Activated T-cell treated with anti-CD3 and anti-CD28 coated beads for 48 hours (primary cell): ENCODE data around the gene DHFR2.
"Not testable (repeated sequence)": the region's sequence is repeated elsewhere in the genome, so short reads cannot be mapped to it uniquely, and the experiment has no call there.

Experiments used
- DNase-seq: peaks from one replicate; pipeline ENCODE4 v3.0.0-alpha.2; 2020; ENCODE audit warnings: low read depth

DHFR2 gene

GRCh38 chr3:94065122-94065521 is 2.4 kb upstream of the DHFR2 start:
- no peak for DNase-seq

- DNase-seq, result no peak
These were observed 1.6 kb upstream of the DHFR2 start for GRCh38 chr3:94064243-94064860.

GRCh38 chr3:94063496-94064119 is 892 bp upstream of the DHFR2 start:
- no peak for DNase-seq

- DNase-seq, result no peak
These were observed 1.4 kb downstream of the DHFR2 start for GRCh38 chr3:94061297-94061696.

GRCh38 chr3:94050546-94050945 is 12.2 kb downstream of the DHFR2 start:
- no peak for DNase-seq

GRCh38 chr3:94049267-94049666 is 13.4 kb downstream of the DHFR2 start:
- DNase-seq, result no peak

GRCh38 chr3:94046533-94046932 is 16.2 kb downstream of the DHFR2 start:
- no peak for DNase-seq

GRCh38 chr3:94044100-94044936 is 18.4 kb downstream of the DHFR2 start:
- not testable (repeated sequence) for DNase-seq

GRCh38 chr3:94043285-94043684 is 19.4 kb downstream of the DHFR2 start:
- DNase-seq, result no peak

- no peak for DNase-seq
These were observed 25.7 kb downstream of the DHFR2 start for GRCh38 chr3:94036909-94037507.

GRCh38 chr3:94028093-94028837 is 34.5 kb downstream of the DHFR2 start, which contains the start of gene STX19:
Gene STX19, minus strand, starts transcription at chr3:94028597. Its CDS starts 13,328 bp downstream, at chr3:94015269.
- no peak for DNase-seq

- no peak for DNase-seq
These were observed 36.1 kb downstream of the DHFR2 start for GRCh38 chr3:94026623-94027022.

- no peak for DNase-seq
These were observed 38.3 kb downstream of the DHFR2 start for GRCh38 chr3:94024385-94024784.

GRCh38 chr3:94020293-94020692 is 42.4 kb downstream of the DHFR2 start:
- DNase-seq, result no peak

GRCh38 chr3:94019659-94020058 is 43.1 kb downstream of the DHFR2 start:
- no peak for DNase-seq

GRCh38 chr3:94015025-94015424 is 47.7 kb downstream of the DHFR2 start:
- no peak for DNase-seq

- DNase-seq, result no peak
These were observed 50.5 kb downstream of the DHFR2 start for GRCh38 chr3:94012185-94012584.

GRCh38 chr3:94011233-94011711 is 51.4 kb downstream of the DHFR2 start:
- no peak for DNase-seq

- DNase-seq, result no peak
These were observed 53.1 kb downstream of the DHFR2 start for GRCh38 chr3:94009608-94010007.

- no peak for DNase-seq
These were observed 54.5 kb downstream of the DHFR2 start for GRCh38 chr3:94008253-94008652.
